Natural killer cell (primary cell): ENCODE data around the gene TSHB. TPM values are rescaled to one million over a fixed set of nuclear protein-coding genes. Genes with fewer than 3 reads are reported as not detected.

ENCODE experiments used
- ATAC-seq, 3 donors: fragments of 150-1000 bp in 2 of 3; fragments of 200-7000 bp in 1 of 3; cut with Tn5 transposase; 1 replicate in 1 of 3; 2 replicates in 2 of 3; pipeline ENCODE4 v1.10.0; 2021; ENCODE audit warnings: mild to moderate bottlenecking in 2 of 3, moderate library complexity in 2 of 3
- DNase-seq, 2 donors: peaks; one replicate each; pipeline versions ENCODE4 v3.0.0 to v3.0.0-alpha.2; 2013 to 2021; ENCODE audit warnings: mixed read lengths in 1 of 2
- H3K27ac ChIP-seq: one replicate; pipeline ENCODE4 v1.5.1; 2013; ENCODE audit warnings: mild to moderate bottlenecking, low read length
- H3K27me3 ChIP-seq: one replicate; pipeline ENCODE4 v1.6.1; 2013; ENCODE audit warnings: low read length; ENCODE audit not compliant: control insufficient read depth, insufficient read depth
- H3K36me3 ChIP-seq: one replicate; pipeline ENCODE4 v1.6.1; 2013; ENCODE audit warnings: low read length; ENCODE audit not compliant: control insufficient read depth, insufficient read depth
- H3K4me1 ChIP-seq: one replicate; pipeline ENCODE4 v1.6.1; 2013; ENCODE audit warnings: low read length; ENCODE audit not compliant: control insufficient read depth, insufficient read depth
- H3K4me3 ChIP-seq: one replicate; pipeline ENCODE4 v1.5.1; 2013; ENCODE audit warnings: low read length
- H3K9me3 ChIP-seq: one replicate; pipeline ENCODE4 v1.6.1; 2013; ENCODE audit warnings: low read length; ENCODE audit not compliant: control insufficient read depth, insufficient read depth
- H3K27ac Mint-ChIP-seq, 2 donors: one replicate each; pipeline ENCODE4 v1.8.0; 2022; ENCODE audit warnings: mild to moderate bottlenecking in 2 of 2, mixed read lengths in 2 of 2, moderate library complexity in 1 of 2
- H3K27me3 Mint-ChIP-seq, 2 donors: one replicate each; pipeline ENCODE4 v1.8.0; 2022; ENCODE audit warnings: low read depth in 2 of 2, mixed read lengths in 2 of 2
- H3K36me3 Mint-ChIP-seq: one replicate; pipeline ENCODE4 v1.8.0; 2022; ENCODE audit warnings: mixed read lengths
- H3K4me1 Mint-ChIP-seq, 2 donors: one replicate each; pipeline ENCODE4 v1.8.0; 2022; ENCODE audit warnings: mixed read lengths in 2 of 2
- H3K4me3 Mint-ChIP-seq: one replicate; pipeline ENCODE4 v1.8.0; 2022; ENCODE audit warnings: mild to moderate bottlenecking, moderate library complexity, mixed read lengths
- H3K9me3 Mint-ChIP-seq, 2 donors: one replicate each; pipeline ENCODE4 v1.8.0; 2022; ENCODE audit warnings: mixed read lengths in 2 of 2
- CTCF ChIP-seq: fragments of 200-600 bp; IDR thresholded peaks from one replicate; pipeline ENCODE4 v1.8.0; 2022; ENCODE audit warnings: antibody characterized with exemption
- WGBS: methylation state at CpG from one replicate; pipeline ENCODE4 v1.1.7; 2013; ENCODE audit warnings: missing lambda C conversion rate; ENCODE audit not compliant: insufficient coverage; 5-methylcytosine and 5-hydroxymethylcytosine counted together
- intact Hi-C: fragments of 100-400 bp; cut with micrococcal nuclease; formaldehyde crosslinking; loops from one replicate; pipeline ENCODE4 v1.14.2; 2022
- total RNA-seq, 4 donors: library from RNA; stranded (reverse); fragments of 120-200 nt in 1 of 4; gene quantifications; one replicate each; pipeline versions ENCODE4 v1.2.3 to v1.2.4, GENCODE V29; 2013 to 2022

The TSHB gene
- total RNA-seq, 3 donors from 2014 or later (not counting 1 experiment from before 2014, with no cell fraction given): not detected

- no peak overlapping the region for H3K4me3 Mint-ChIP-seq
- no peak overlapping the region for H3K4me3 ChIP-seq
- ATAC-seq (no peak), DNase-seq (no peak)
- 100% methylated on average over 1 of the region's 2 CpGs for WGBS
- H3K27me3 ChIP-seq: no peaks in the 10 kb centered on the region
- H3K27me3 Mint-ChIP-seq: no peaks in the 10 kb centered on the region
- no peaks in the 10 kb centered on the region for H3K9me3 Mint-ChIP-seq
- peaks cover 38 to 48% of the 10 kb centered on the region in 2 donors for H3K4me1 Mint-ChIP-seq
- H3K36me3 ChIP-seq: peaks cover 19% of the 10 kb centered on the region
- intact Hi-C loops: no loop called here
- H3K27ac ChIP-seq: no peak overlapping the region
- no peak for TF ChIP-seq CTCF
- H3K36me3 Mint-ChIP-seq: peaks cover 9% of the 10 kb centered on the region
- H3K4me1 ChIP-seq: peaks cover 23% of the 10 kb centered on the region
- peak overlapping the region in 1 of 2 donors; percentile 34 for H3K27ac Mint-ChIP-seq
- H3K9me3 ChIP-seq: no peaks in the 10 kb centered on the region
These were observed 29.7 kb downstream of the TSHB start for GRCh38 chr1:115059316-115059715.

- H3K4me3 Mint-ChIP-seq: no peak overlapping the region
- 100% methylated on average over 1 of the region's 4 CpGs for WGBS
- no peaks in the 10 kb centered on the region for H3K27me3 ChIP-seq
These were observed 30.9 kb downstream of the TSHB start for GRCh38 chr1:115060501-115060900.

GRCh38 chr1:115062542-115063004 lies 32.9 kb downstream of the TSHB start:
- no peak overlapping the region for H3K4me3 ChIP-seq
- Mint-ChIP-seq H3K27ac (peak overlapping the region; percentile 88 to 98), H3K36me3 (peaks cover 9% of the 10 kb centered on the region), H3K4me3 (peak overlapping the region; percentile 76), H3K9me3 (no peaks in the 10 kb centered on the region), H3K4me1 (peaks cover 51 to 62% of the 10 kb centered on the region in 2 donors), H3K27me3 (no peaks in the 10 kb centered on the region)
- 0% methylated on average over 7 of the region's 7 CpGs for WGBS
- H3K36me3 ChIP-seq: peaks cover 8% of the 10 kb centered on the region
- peak overlapping the region; percentile 72 for H3K27ac ChIP-seq
- H3K9me3 ChIP-seq: no peaks in the 10 kb centered on the region
- DNase-seq (peak; percentile 87 to 97), ATAC-seq (peak; percentile 90 to 99 (median 98))
- no peak for TF ChIP-seq CTCF
- peaks cover 24% of the 10 kb centered on the region for H3K4me1 ChIP-seq
- intact Hi-C loops: loop anchor here (1.0 to 5.0 kb wide), 3 partner anchors 23 to 720 kb away; no protein-coding TSS in a partner anchor
- H3K27me3 ChIP-seq: no peaks in the 10 kb centered on the region

More at GRCh38 chr1:115060501-115060900, 30.9 kb downstream of the TSHB start:
- no peaks in the 10 kb centered on the region for H3K27me3 Mint-ChIP-seq
- H3K9me3 ChIP-seq: no peaks in the 10 kb centered on the region
- peak overlapping the region; percentile 88 to 98 for H3K27ac Mint-ChIP-seq
- peaks cover 24% of the 10 kb centered on the region for H3K4me1 ChIP-seq
- H3K4me3 ChIP-seq: no peak overlapping the region
- H3K36me3 Mint-ChIP-seq: peaks cover 9% of the 10 kb centered on the region
- no peak for DNase-seq
- H3K4me1 Mint-ChIP-seq: peaks cover 42 to 53% of the 10 kb centered on the region in 2 donors
- no peak for TF ChIP-seq CTCF
- no peak for ATAC-seq
- no peaks in the 10 kb centered on the region for H3K9me3 Mint-ChIP-seq
- peaks cover 19% of the 10 kb centered on the region for H3K36me3 ChIP-seq
- no peak overlapping the region for H3K27ac ChIP-seq
- intact Hi-C loops: loop anchor here (5.0 kb wide), 1 partner anchor 718 kb away; no protein-coding TSS in a partner anchor
